IMR-90 (cell line): ENCODE measurements around the gene CREB5. TPM values are rescaled to one million over a fixed set of nuclear protein-coding genes. Genes with fewer than 3 reads are reported as not detected.

ENCODE experiments used
- ATAC-seq: fragments of 200-7000 bp; cut with Tn5 transposase; 2 replicates; pipeline ENCODE4 v1.9.1; 2020; ENCODE audit warnings: low read depth, mild to moderate bottlenecking, moderate library complexity
- BruUV-seq: library from RNA; stranded (reverse); fragments of 400-500 nt; replicated peaks from 2 replicates; lab custom pipeline; 2021; lab: Mats Ljungman, UMichigan
- CTCF ChIA-PET: fragments of 300-600 bp; formaldehyde crosslinking; extraction: SDS; loops from one replicate; lab custom pipeline; 2021; ENCODE audit warnings: antibody characterized with exemption; lab: Yijun Ruan, JAX
- POLR2A ChIA-PET: fragments of 300-600 bp; sonication (Branson Sonifier 250); formaldehyde crosslinking; loops from one replicate; lab custom pipeline; 2022; ENCODE audit warnings: antibody characterized with exemption; ENCODE audit not compliant: unreplicated experiment; lab: Charles Lee
- DNase-seq: peaks from one replicate; pipeline ENCODE4 v3.0.0; 2013
- H2AFZ ChIP-seq: replicated peaks from 2 replicates; pipeline ENCODE3; 2013; ENCODE audit warnings: low read length, mild to moderate bottlenecking; ENCODE audit not compliant: poor library complexity
- H2AK5ac ChIP-seq: 2 replicates; pipeline ENCODE4 v1.6.1; 2013; ENCODE audit warnings: low read depth, low read length, inconsistent platforms
- H2AK9ac ChIP-seq: replicated peaks from 2 replicates; pipeline ENCODE3; 2013; ENCODE audit warnings: mild to moderate bottlenecking, low read depth, low read length, moderate library complexity; ENCODE audit not compliant: poor library complexity
- H2BK120ac ChIP-seq: 2 replicates; pipeline ENCODE4 v1.6.1; 2013; ENCODE audit warnings: low read depth, low read length, inconsistent platforms
- H2BK15ac ChIP-seq: 3 replicates; pipeline ENCODE4 v1.6.1; 2013; ENCODE audit warnings: low read depth, low read length, inconsistent platforms
- H2BK20ac ChIP-seq: 2 replicates; pipeline ENCODE4 v1.6.1; 2013; ENCODE audit warnings: low read depth, mild to moderate bottlenecking, inconsistent platforms, low read length, moderate library complexity
- H2BK5ac ChIP-seq: 2 replicates; pipeline ENCODE4 v1.6.1; 2013; ENCODE audit warnings: mild to moderate bottlenecking, low read depth, low read length, inconsistent platforms; ENCODE audit not compliant: poor library complexity, severe bottlenecking
- H3K14ac ChIP-seq: replicated peaks from 2 replicates; pipeline ENCODE4 v1.6.1; 2013; ENCODE audit warnings: low read depth, low read length, inconsistent platforms
- H3K18ac ChIP-seq: 2 replicates; pipeline ENCODE4 v1.6.1; 2013; ENCODE audit warnings: low read depth, low read length, control low read depth
- H3K23ac ChIP-seq: 2 replicates; pipeline ENCODE4 v1.6.1; 2013; ENCODE audit warnings: low read depth, low read length, inconsistent platforms
- H3K27ac ChIP-seq: 2 replicates; pipeline ENCODE4 v1.5.1; 2013; ENCODE audit warnings: mild to moderate bottlenecking, control low read depth, low read length; ENCODE audit not compliant: insufficient read depth
- H3K27me3 ChIP-seq: 2 replicates; pipeline ENCODE4 v1.6.1; 2013; ENCODE audit warnings: low read length; ENCODE audit not compliant: control insufficient read depth, insufficient read depth
- H3K36me3 ChIP-seq: 2 replicates; pipeline ENCODE4 v1.6.1; 2013; ENCODE audit warnings: low read length, mixed read lengths; ENCODE audit not compliant: control insufficient read depth, insufficient read depth
- H3K4ac ChIP-seq: 2 replicates; pipeline ENCODE4 v1.6.1; 2013; ENCODE audit warnings: low read depth, low read length, inconsistent platforms
- H3K4me1 ChIP-seq: 2 replicates; pipeline ENCODE4 v1.6.1; 2013; ENCODE audit warnings: low read length, mixed read lengths; ENCODE audit not compliant: control insufficient read depth, insufficient read depth
- H3K4me2 ChIP-seq: 2 replicates; pipeline ENCODE4 v1.6.1; 2013; ENCODE audit warnings: low read depth, mild to moderate bottlenecking, control low read depth, low read length, moderate library complexity
- H3K4me3 ChIP-seq: 2 replicates; pipeline ENCODE4 v1.5.1; 2013; ENCODE audit warnings: low read depth, mild to moderate bottlenecking, control low read depth, low read length, moderate library complexity; ENCODE audit not compliant: insufficient read depth
- H3K56ac ChIP-seq: 2 replicates; pipeline ENCODE4 v1.6.1; 2013; ENCODE audit warnings: low read length, inconsistent platforms; ENCODE audit not compliant: insufficient read depth; ENCODE audit errors: extremely low read depth
- H3K79me1 ChIP-seq, 2 experiments: 2 replicates each; pipeline ENCODE4 v1.6.1; 2013; ENCODE audit warnings: low read length in 2 of 2, inconsistent platforms in 1 of 2, low read depth in 1 of 2
- H3K9ac ChIP-seq: 2 replicates; pipeline ENCODE4 v1.6.1; 2013; ENCODE audit warnings: low read depth, low read length, control low read depth
- H3K9me1 ChIP-seq: 2 replicates; pipeline ENCODE4 v1.6.1; 2013; ENCODE audit warnings: low read length, inconsistent platforms; ENCODE audit not compliant: insufficient read depth
- H3K9me3 ChIP-seq: 2 replicates; pipeline ENCODE4 v1.6.1; 2013; ENCODE audit warnings: low read length; ENCODE audit not compliant: control insufficient read depth, insufficient read depth
- H4K20me1 ChIP-seq: 2 replicates; pipeline ENCODE4 v1.6.1; 2013; ENCODE audit warnings: low read length, inconsistent platforms; ENCODE audit not compliant: insufficient read depth
- H4K5ac ChIP-seq: 2 replicates; pipeline ENCODE4 v1.6.1; 2013; ENCODE audit warnings: mild to moderate bottlenecking, low read depth, low read length, control low read depth
- H4K8ac ChIP-seq, 2 experiments: 2 replicates each; pipeline ENCODE4 v1.6.1; 2013; ENCODE audit warnings: low read depth in 2 of 2, low read length in 2 of 2, control low read depth in 1 of 2, inconsistent platforms in 1 of 2
- H4K91ac ChIP-seq: 2 replicates; pipeline ENCODE4 v1.6.1; 2013; ENCODE audit warnings: low read depth, low read length, inconsistent platforms; ENCODE audit not compliant: insufficient read depth
- NFE2L2 ChIP-seq: fragments of 150-350 bp; IDR thresholded peaks from 2 replicates; pipeline ENCODE4 v1.6.1; 2016; ENCODE audit warnings: low read depth, mild to moderate bottlenecking, low read length
- USF2 ChIP-seq: fragments of 150-350 bp; IDR thresholded peaks from 2 replicates; pipeline ENCODE4 v1.6.1; 2017; ENCODE audit warnings: mild to moderate bottlenecking, antibody characterized with exemption, low read length, low read depth
- WGBS, 2 experiments: methylation state at CpG; one replicate each; pipeline versions ENCODE4 v1.1.5 to v1.1.7; 2013; ENCODE audit warnings: missing lambda C conversion rate in 2 of 2; ENCODE audit not compliant: insufficient read length in 1 of 2; ENCODE audit errors: extremely low coverage in 2 of 2; 5-methylcytosine and 5-hydroxymethylcytosine counted together
- dilution Hi-C: fragments of 300-500 bp; cut with HindIII; formaldehyde crosslinking; loops from one replicate; pipeline ENCODE4 v1.14.3; 2018; ENCODE audit warnings: low sequenced_read_pairs; ENCODE audit not compliant: unreplicated experiment
- in situ Hi-C: fragments of 300-500 bp; cut with MboI; formaldehyde crosslinking; loops from 3 replicates; pipeline ENCODE4 v1.14.3; 2019; ENCODE audit warnings: low sequenced_read_pairs, inconsistent platforms, mixed read lengths
- intact Hi-C: fragments of 100-400 bp; cut with micrococcal nuclease; formaldehyde crosslinking; loops from 2 replicates; pipeline ENCODE4 v1.10.0; 2022
- polyA plus RNA-seq, 3 experiments: library from polyadenylated mRNA; depleted of rRNA; stranded (reverse); fragments of >200 nt; gene quantifications; 2 replicates each; pipeline ENCODE4 v1.2.3, GENCODE V29; 2012; ENCODE audit warnings: low replicate concordance in 1 of 3
- total RNA-seq: library from RNA; depleted of rRNA; stranded (reverse); fragments of >200 nt; gene quantifications from 2 replicates; pipeline ENCODE4 v1.2.3, GENCODE V29; 2012

CREB5 gene
- total and polyA plus RNA-seq, 2 of the 4 experiments (the other 2 are of a cell fraction): 7.3 to 13.1 TPM

- ATAC-seq (no peak), DNase-seq (no peak)
- Histone ChIP-seq H3K14ac (no peak overlapping the region), H3K9me3 (no peaks in the 10 kb centered on the region), H3K4me2 (no peak overlapping the region), H2BK5ac (no peak overlapping the region), H3K36me3 (no peaks in the 10 kb centered on the region), H2BK20ac (no peak overlapping the region), H3K79me1 (no peaks in the 10 kb centered on the region), H3K23ac (no peak overlapping the region), H3K56ac (no peak overlapping the region), H2AK5ac (no peak overlapping the region), H2AK9ac (no peak overlapping the region), H3K4ac (no peak overlapping the region), H4K5ac (no peak overlapping the region), H3K18ac (no peak overlapping the region), H2BK15ac (no peak overlapping the region), H3K27ac (no peak overlapping the region), H3K4me3 (no peak overlapping the region), H3K27me3 (no peaks in the 10 kb centered on the region), H3K9ac (no peak overlapping the region), H2AFZ (no peak overlapping the region), H4K91ac (no peak overlapping the region), H4K20me1 (no peaks in the 10 kb centered on the region), H4K8ac (no peak overlapping the region), H3K9me1 (no peaks in the 10 kb centered on the region; the same call in 1 of the 2 replicates), H2BK120ac (no peak overlapping the region), H3K4me1 (peaks cover 2% of the 10 kb centered on the region; the same call in 1 of the 2 replicates)
- intact Hi-C loops (no loop called here), dilution Hi-C loops (no loop called here), in situ Hi-C loops (no loop called here)
- no peak for TF ChIP-seq USF2
- no peak for TF ChIP-seq NFE2L2
- POLR2A ChIA-PET: interaction anchor here (0.7 kb wide), 1 partner anchor 841 kb away, joined by 7 read pairs; no protein-coding TSS in a partner anchor
- WGBS, 2 experiments: no CpG with 5 or more reads among the region's 6 CpGs
- CTCF ChIA-PET: no interaction called here
- BruUV-seq: no TSS peak
Measured at GRCh38 chr7:28472332-28472731, 60.0 kb downstream of the CREB5 start.
